Fibroblast of pulmonary artery (primary cell): ENCODE results near the gene EXT2.

Experiments used
- DNase-seq: peaks from one replicate; pipeline ENCODE4 v3.0.0-alpha.2; 2010; ENCODE audit warnings: low read depth
- H3K4me3 ChIP-seq: replicated peaks from 2 replicates; pipeline ENCODE4 v1.5.1; 2011; ENCODE audit warnings: low read depth, mild to moderate bottlenecking, control low read depth, low read length, moderate library complexity
- CTCF ChIP-seq: IDR thresholded peaks from 2 replicates; pipeline ENCODE4 v1.5.1; 2011; ENCODE audit warnings: mild to moderate bottlenecking, control low read depth, low read length, inconsistent platforms; ENCODE audit errors: missing control alignments

The EXT2 gene

GRCh38 chr11:44246726-44247125 lies 151.2 kb downstream of the EXT2 start:
- no peak for TF ChIP-seq CTCF
- DNase-seq: peak; percentile 38
- no peak overlapping the region for H3K4me3 ChIP-seq

- TF ChIP-seq CTCF: no peak
- no peak for DNase-seq
- no peak overlapping the region for H3K4me3 ChIP-seq
These were observed 152.0 kb downstream of the EXT2 start for GRCh38 chr11:44247508-44247907.

GRCh38 chr11:44248109-44248508 lies 152.6 kb downstream of the EXT2 start:
- H3K4me3 ChIP-seq: no peak overlapping the region
- no peak for TF ChIP-seq CTCF
- peak; percentile 20 for DNase-seq

GRCh38 chr11:44250421-44250820 lies 154.9 kb downstream of the EXT2 start:
- DNase-seq: no peak
- TF ChIP-seq CTCF: no peak
- H3K4me3 ChIP-seq: no peak overlapping the region

- TF ChIP-seq CTCF: no peak
- no peak for DNase-seq
- no peak overlapping the region for H3K4me3 ChIP-seq
These were observed 157.6 kb downstream of the EXT2 start for GRCh38 chr11:44252999-44253602.

GRCh38 chr11:44255406-44256071 lies 160.1 kb downstream of the EXT2 start:
- no peak for TF ChIP-seq CTCF
- no peak for DNase-seq
- no peak overlapping the region for H3K4me3 ChIP-seq

GRCh38 chr11:44256673-44257291 lies 161.3 kb downstream of the EXT2 start:
- TF ChIP-seq CTCF: no peak
- DNase-seq: peak; percentile 36
- H3K4me3 ChIP-seq: no peak overlapping the region
